GM19238 (cell line): ENCODE results near the gene TRIM50.
"Not testable (repeated sequence)": the region's sequence is repeated elsewhere in the genome, so short reads cannot be mapped to it uniquely, and the experiment has no call there.

Experiments used
- DNase-seq: peaks from one replicate; pipeline ENCODE4 v3.0.0; 2011; ENCODE audit warnings: low spot score; ENCODE audit not compliant: insufficient read length

Gene TRIM50

GRCh38 chr7:73314271-73314670, 13.6 kb downstream of the TRIM50 start:
- no peak for DNase-seq

DNA sequence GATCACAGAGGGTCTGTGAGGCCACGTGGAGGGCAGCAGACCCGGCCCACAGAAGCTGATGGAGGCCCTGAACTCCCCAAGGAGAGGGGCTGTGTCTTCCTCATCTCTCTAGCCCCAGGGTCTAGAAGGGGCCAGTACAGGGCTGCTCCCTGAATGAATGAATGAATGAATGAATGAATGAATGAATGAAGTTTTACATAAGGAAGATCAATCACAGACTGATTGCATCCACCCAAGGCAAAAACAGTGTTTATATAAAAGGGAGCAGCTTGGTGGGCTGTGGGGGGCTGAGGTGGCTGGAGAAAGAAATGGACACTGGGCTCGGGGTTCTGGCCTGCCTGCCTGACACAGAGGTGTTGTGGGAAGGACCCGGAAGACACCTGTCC, 14.4 kb downstream of the TRIM50 start:
- no peak for DNase-seq

DNA sequence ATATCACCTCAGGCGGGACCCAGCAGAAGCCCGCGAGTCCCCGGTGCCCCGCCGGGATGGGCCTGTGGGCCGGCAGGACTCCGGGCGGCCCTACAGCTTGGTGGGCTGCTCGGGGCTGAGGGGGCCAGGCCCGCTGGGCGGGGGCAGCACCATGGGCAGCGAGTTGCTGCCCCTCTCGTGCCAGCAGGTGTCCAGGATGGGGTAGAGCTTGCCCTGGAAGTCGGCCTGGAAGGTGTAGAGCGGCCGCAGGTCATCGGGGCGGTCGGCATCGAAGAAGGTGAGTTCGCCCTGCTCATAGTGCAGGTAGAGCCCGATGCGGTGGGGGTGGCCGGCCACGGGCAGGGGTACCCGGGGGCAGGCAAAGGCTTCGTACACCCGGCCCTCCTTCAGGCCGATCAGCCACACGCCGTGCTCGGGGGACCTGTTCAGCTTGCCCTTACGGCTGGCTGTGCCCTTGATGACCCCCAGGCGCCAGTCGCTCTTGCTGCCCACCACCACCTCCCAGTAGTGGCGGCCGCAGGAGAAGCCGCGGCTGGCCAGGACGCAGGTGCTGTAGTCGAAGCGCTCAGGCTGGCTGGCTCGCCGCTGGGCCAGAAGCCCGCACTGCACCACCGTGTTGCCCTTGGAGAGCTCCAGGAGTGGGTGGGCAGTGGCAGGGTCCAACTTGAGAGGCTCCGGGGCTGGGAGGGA, 14.9 kb downstream of the TRIM50 start:
- DNase-seq: no peak

- not testable (repeated sequence) for DNase-seq
These were observed 16.5 kb downstream of the TRIM50 start for GRCh38 chr7:73311421-73311820.

GRCh38 chr7:73308665-73309214, 19.1 kb downstream of the TRIM50 start, which contains the start of gene NSUN5:
NSUN5 (minus strand) TSS chr7:73308826; CDS start chr7:73308790, 36 bp downstream.
- DNase-seq: peak; percentile 97

- peak; percentile 23 for DNase-seq
These were observed 19.7 kb downstream of the TRIM50 start for GRCh38 chr7:73308074-73308664.

DNA sequence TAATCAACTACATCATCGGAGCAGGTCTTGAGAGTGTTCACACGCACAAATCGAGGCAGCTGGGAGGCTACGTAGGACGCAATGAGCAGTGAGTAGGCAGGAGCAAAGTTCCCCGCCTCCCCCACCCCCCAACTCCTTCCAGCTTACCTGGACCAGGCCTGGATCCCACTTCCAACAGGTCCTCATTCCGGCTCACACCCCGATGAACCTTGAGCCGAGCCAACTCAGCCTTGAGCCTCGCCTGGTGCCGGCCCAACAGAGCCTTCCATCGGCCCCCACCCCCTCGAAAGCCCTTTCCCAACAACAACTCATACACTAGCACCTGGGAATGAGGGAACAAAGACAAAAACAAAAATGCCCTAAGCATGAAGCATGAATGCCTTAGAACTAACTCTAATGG, 20.4 kb downstream of the TRIM50 start:
- no peak for DNase-seq

GRCh38 chr7:73304612-73305387, 23.1 kb downstream of the TRIM50 start:
- DNase-seq: not testable (repeated sequence)

DNA sequence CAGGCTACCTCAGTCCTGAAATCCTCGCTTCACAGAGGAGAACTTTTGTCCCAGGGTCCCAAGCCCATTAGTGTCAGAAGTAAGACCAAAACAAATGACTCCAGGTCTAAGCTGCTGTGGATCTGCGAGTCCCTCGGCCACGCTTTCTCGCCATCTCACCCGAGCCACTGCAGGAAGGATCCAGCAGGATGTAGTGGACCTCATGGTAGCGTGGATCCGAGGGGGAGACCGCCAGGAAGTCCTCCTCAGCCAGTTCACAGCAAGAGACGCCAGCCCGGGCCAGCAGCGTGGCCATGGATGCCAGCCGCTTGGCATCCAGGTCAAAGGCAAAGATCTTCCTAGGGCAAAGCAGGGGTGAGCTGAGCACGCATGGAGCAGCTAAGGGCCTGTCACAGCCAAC, 23.8 kb downstream of the TRIM50 start:
- no peak for DNase-seq

GRCh38 chr7:73303546-73303945, 24.3 kb downstream of the TRIM50 start:
- no peak for DNase-seq

- DNase-seq: not testable (repeated sequence)
These were observed 25.0 kb downstream of the TRIM50 start for GRCh38 chr7:73302846-73303245.

DNA sequence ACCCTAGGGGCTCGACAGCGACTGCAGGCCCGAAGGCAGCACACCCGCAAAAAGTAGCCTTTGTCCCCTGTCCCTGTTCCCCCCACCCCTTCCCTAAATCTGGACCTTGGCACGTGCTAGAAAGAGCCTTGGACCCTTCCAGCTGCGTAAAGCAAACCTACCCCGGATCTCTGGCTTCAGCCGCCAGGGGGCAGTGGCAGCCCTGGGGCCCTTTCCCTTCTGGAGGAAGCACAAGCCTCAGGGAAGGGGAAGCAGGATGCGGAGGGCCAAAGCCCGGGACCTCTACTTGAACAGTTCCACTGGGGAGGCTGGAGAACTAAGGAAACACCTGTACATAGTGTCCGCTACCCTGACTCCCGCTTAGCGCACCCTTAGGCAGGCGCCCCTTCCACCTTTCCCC, 26.8 kb downstream of the TRIM50 start:
- not testable (repeated sequence) for DNase-seq

DNA sequence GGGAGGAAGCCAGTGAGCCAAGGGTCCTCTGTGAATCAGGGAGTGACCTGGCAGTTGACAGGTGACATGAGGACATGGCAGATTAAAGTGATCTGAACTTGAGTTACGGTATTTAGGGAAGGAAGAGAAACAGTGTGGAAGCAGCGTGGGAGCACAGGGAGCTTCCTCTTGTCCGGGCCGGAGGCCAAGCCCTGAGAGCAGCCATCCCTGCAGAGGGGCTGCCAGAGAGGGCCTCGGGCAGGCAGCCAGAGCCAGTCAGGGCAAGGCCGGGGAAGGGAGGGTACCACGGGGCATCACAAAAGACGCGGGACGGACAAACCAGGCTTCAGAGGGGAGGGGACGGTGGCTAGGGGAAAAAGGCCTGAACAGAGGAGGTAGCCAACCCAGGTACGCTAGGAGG, 28.1 kb downstream of the TRIM50 start:
- not testable (repeated sequence) for DNase-seq

- not testable (repeated sequence) for DNase-seq
These were observed 30.2 kb downstream of the TRIM50 start for GRCh38 chr7:73297706-73298105.

DNA sequence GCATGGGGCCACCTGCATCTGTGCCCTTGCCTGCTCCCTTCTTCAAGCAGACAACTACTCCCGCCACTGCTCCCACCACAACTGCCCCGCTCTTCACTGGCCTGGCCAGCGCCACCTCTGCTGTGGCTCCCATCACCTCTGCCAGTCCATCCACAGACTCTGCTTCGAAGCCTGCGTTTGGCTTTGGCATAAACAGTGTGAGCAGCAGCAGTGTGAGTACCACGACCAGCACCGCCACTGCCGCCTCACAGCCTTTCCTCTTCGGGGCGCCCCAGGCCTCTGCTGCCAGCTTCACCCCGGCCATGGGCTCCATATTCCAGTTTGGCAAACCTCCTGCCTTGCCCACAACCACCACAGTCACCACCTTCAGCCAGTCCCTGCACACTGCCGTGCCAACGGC, 30.6 kb downstream of the TRIM50 start:
- DNase-seq: not testable (repeated sequence)

- DNase-seq: not testable (repeated sequence)
These were observed 50.7 kb downstream of the TRIM50 start for GRCh38 chr7:73277210-73277609.

- DNase-seq: not testable (repeated sequence)
These were observed 60.1 kb downstream of the TRIM50 start for GRCh38 chr7:73267813-73268212.

DNA sequence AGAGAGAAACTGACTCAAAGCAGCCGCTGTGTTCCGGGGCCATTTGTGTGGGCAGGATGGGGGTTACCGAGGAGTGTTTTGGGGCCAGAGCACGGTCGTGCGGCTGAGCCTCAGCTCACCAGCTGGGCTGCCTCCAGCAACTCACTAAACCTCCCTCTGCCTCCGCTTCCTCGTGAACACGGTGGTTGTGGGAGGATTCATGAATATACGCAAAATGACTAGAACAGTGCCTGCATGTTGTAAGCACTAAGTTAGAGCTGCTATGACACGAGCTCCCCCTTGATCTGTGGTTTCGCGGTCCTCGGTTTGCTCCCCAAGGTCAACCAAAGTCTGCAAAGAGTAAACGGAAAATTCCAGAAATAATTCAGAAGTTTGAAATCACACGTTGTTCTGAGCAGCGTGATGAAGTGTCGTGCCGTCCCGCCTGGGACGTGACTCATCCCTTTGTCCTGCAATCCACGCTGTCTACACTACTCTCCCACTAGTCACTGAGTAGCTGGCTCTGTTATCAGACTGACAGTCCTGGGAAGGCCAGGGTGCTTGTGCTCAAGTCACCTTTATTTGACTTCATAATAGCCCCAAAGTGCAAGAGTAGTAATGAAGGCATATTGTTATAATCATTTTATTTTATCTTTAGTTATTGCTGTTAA, 61.0 kb downstream of the TRIM50 start:
- not testable (repeated sequence) for DNase-seq
